Gastroesophageal sphincter (tissue), 3 donors: ENCODE data around the gene PARN.

Experiments used
- EP300 ChIP-seq: sonication (generic); formaldehyde crosslinking; IDR thresholded peaks from one replicate; pipeline ENCODE4 v1.6.1; 2017; ENCODE audit warnings: antibody characterized with exemption, mild to moderate bottlenecking
- POLR2A ChIP-seq, 2 donors: fragments of 450-650 bp; IDR thresholded peaks; one replicate each; pipeline ENCODE4 v1.6.1; 2017; ENCODE audit warnings: antibody characterized with exemption in 2 of 2, mild to moderate bottlenecking in 2 of 2, moderate library complexity in 1 of 2
- TF ChIP-seq, protein P1 (sequence below), 4 experiments: fragments of 200-600 bp in 2 of 4; fragments of 450-650 bp in 2 of 4; sonication (generic) in 1 of 4; IDR thresholded peaks; one replicate each; pipeline ENCODE4 v1.5.1; 2017 to 2019; ENCODE audit warnings: antibody characterized with exemption in 4 of 4, mild to moderate bottlenecking in 2 of 4, moderate library complexity in 2 of 4

GRCh38 chr16:14464796-14465195 lies 165.3 kb downstream of the PARN start:
- TF ChIP-seq, protein P1, sequence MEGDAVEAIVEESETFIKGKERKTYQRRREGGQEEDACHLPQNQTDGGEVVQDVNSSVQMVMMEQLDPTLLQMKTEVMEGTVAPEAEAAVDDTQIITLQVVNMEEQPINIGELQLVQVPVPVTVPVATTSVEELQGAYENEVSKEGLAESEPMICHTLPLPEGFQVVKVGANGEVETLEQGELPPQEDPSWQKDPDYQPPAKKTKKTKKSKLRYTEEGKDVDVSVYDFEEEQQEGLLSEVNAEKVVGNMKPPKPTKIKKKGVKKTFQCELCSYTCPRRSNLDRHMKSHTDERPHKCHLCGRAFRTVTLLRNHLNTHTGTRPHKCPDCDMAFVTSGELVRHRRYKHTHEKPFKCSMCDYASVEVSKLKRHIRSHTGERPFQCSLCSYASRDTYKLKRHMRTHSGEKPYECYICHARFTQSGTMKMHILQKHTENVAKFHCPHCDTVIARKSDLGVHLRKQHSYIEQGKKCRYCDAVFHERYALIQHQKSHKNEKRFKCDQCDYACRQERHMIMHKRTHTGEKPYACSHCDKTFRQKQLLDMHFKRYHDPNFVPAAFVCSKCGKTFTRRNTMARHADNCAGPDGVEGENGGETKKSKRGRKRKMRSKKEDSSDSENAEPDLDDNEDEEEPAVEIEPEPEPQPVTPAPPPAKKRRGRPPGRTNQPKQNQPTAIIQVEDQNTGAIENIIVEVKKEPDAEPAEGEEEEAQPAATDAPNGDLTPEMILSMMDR (IDR thresholded peaks at IDR 0.05): no peak
- TF ChIP-seq POLR2A (IDR thresholded peaks at IDR 0.05) (no peak), EP300 (no peak)
